ENCODE data around the gene FSD1. TPM values are rescaled to one million over a fixed set of nuclear protein-coding genes. Genes with fewer than 3 reads are reported as not detected.

Gene FSD1
- total and polyA plus RNA-seq, 9 of the 15 experiments (the other 6 are each of a cell fraction or from before 2014, with no cell fraction given): 0.11 to 1.9 (median 0.94) TPM; not detected in 1

- TF ChIP-seq E2F8 (IDR thresholded peaks at IDR 0.05; ENCODE audit: low read depth, partially characterized antibody) (no peak), RHOXF2B (CRISPR knock-in tag; conservative IDR thresholded peaks at IDR 0.05) (no peak), NRF1 (conservative IDR thresholded peaks at IDR 0.05 in 1 of 2, IDR thresholded peaks at IDR 0.05 in 1 of 2) (peak; percentile 36 to 37; a peak in 2 of 4 replicates)
Observed at GRCh38 chr19:4373013-4373367, 68.6 kb downstream of the FSD1 start (continued).

Other genes with a start within 250 kb of the FSD1 start
Only the 7 nearest of the 18 such genes appear.
- not detected in 2 replicates for gene EBI3, start 75.1 kb upstream of the FSD1 start, total RNA-seq (2014; rRNA removed)
- not detected in 2 replicates for gene EBI3, start 75.1 kb upstream of the FSD1 start, total RNA-seq (2014; rRNA removed; fragmentation: Illumina TruSeq; extraction: Trizol)
- not detected in 2 replicates for gene EBI3, start 75.1 kb upstream of the FSD1 start, total RNA-seq (2015; rRNA removed; fragmentation: Illumina TruSeq; extraction: Trizol)
- gene EBI3, start 75.1 kb upstream of the FSD1 start, total RNA-seq (2021): 0.22 TPM in 1 of 2 replicates, not detected in the other
- 0.12 and 0.35 TPM in 2 replicates for gene EBI3, start 75.1 kb upstream of the FSD1 start, polyA plus RNA-seq (2011; rRNA removed)
- 0.30 TPM in 1 of 2 replicates, not detected in the other for gene EBI3, start 75.1 kb upstream of the FSD1 start, polyA plus RNA-seq (2014; fragmentation: Illumina TruSeq; extraction: Trizol)
- gene EBI3, start 75.1 kb upstream of the FSD1 start, polyA plus RNA-seq (2014; fragmentation: Nextera tagmentation; extraction: Ambion mirVana): not detected
- 0.08 and 0.40 TPM in 2 replicates for gene EBI3, start 75.1 kb upstream of the FSD1 start, polyA plus RNA-seq (2014; rRNA removed)
- gene YJU2, start 57.5 kb upstream of the FSD1 start, total RNA-seq (2014; rRNA removed): 34.9 and 46.0 TPM in 2 replicates
- gene YJU2, start 57.5 kb upstream of the FSD1 start, total RNA-seq (2014; rRNA removed; fragmentation: Illumina TruSeq; extraction: Trizol): 11.7 and 12.1 TPM in 2 replicates
- 22.4 and 23.5 TPM in 2 replicates for gene YJU2, start 57.5 kb upstream of the FSD1 start, total RNA-seq (2015; rRNA removed; fragmentation: Illumina TruSeq; extraction: Trizol)
- gene YJU2, start 57.5 kb upstream of the FSD1 start, total RNA-seq (2021): 26.5 and 28.6 TPM in 2 replicates
- 12.6 and 15.4 TPM in 2 replicates for gene YJU2, start 57.5 kb upstream of the FSD1 start, polyA plus RNA-seq (2011; rRNA removed)
- gene YJU2, start 57.5 kb upstream of the FSD1 start, polyA plus RNA-seq (2014; fragmentation: Illumina TruSeq; extraction: Trizol): 19.3 and 27.8 TPM in 2 replicates
- gene YJU2, start 57.5 kb upstream of the FSD1 start, polyA plus RNA-seq (2014; fragmentation: Nextera tagmentation; extraction: Ambion mirVana): 1 to 10 TPM in 1 of 2 experiments, under 1 TPM in 1; 0.41 to 1.4 TPM
- gene YJU2, start 57.5 kb upstream of the FSD1 start, polyA plus RNA-seq (2014; rRNA removed): 33.0 and 34.6 TPM in 2 replicates
- 0.33 TPM in 1 of 2 replicates, not detected in the other for gene SHD, start 25.3 kb upstream of the FSD1 start, total RNA-seq (2014; rRNA removed)
- not detected in 2 replicates for gene SHD, start 25.3 kb upstream of the FSD1 start, total RNA-seq (2014; rRNA removed; fragmentation: Illumina TruSeq; extraction: Trizol)
- gene SHD, start 25.3 kb upstream of the FSD1 start, total RNA-seq (2015; rRNA removed; fragmentation: Illumina TruSeq; extraction: Trizol): 0.15 TPM in 1 of 2 replicates, not detected in the other
- gene SHD, start 25.3 kb upstream of the FSD1 start, total RNA-seq (2021): 0.38 and 0.62 TPM in 2 replicates
- 0.22 TPM in 1 of 2 replicates, not detected in the other for gene SHD, start 25.3 kb upstream of the FSD1 start, polyA plus RNA-seq (2011; rRNA removed)
- 0.42 TPM in 1 of 2 replicates, not detected in the other for gene SHD, start 25.3 kb upstream of the FSD1 start, polyA plus RNA-seq (2014; fragmentation: Illumina TruSeq; extraction: Trizol)
- under 1 TPM; 0.13 to 0.18 TPM for gene SHD, start 25.3 kb upstream of the FSD1 start, polyA plus RNA-seq (2014; fragmentation: Nextera tagmentation; extraction: Ambion mirVana)
- gene SHD, start 25.3 kb upstream of the FSD1 start, polyA plus RNA-seq (2014; rRNA removed): 0.05 and 0.13 TPM in 2 replicates
- not detected in 2 replicates for gene TMIGD2, start 2.2 kb upstream of the FSD1 start, total RNA-seq (2014; rRNA removed)
- not detected in 2 replicates for gene TMIGD2, start 2.2 kb upstream of the FSD1 start, total RNA-seq (2014; rRNA removed; fragmentation: Illumina TruSeq; extraction: Trizol)
- gene TMIGD2, start 2.2 kb upstream of the FSD1 start, total RNA-seq (2015; rRNA removed; fragmentation: Illumina TruSeq; extraction: Trizol): not detected in 2 replicates
- not detected in 2 replicates for gene TMIGD2, start 2.2 kb upstream of the FSD1 start, total RNA-seq (2021)
- gene TMIGD2, start 2.2 kb upstream of the FSD1 start, polyA plus RNA-seq (2011; rRNA removed): not detected in 2 replicates
- gene TMIGD2, start 2.2 kb upstream of the FSD1 start, polyA plus RNA-seq (2014; fragmentation: Illumina TruSeq; extraction: Trizol): not detected in 2 replicates
- gene TMIGD2, start 2.2 kb upstream of the FSD1 start, polyA plus RNA-seq (2014; fragmentation: Nextera tagmentation; extraction: Ambion mirVana): not detected
- gene TMIGD2, start 2.2 kb upstream of the FSD1 start, polyA plus RNA-seq (2014; rRNA removed): not detected in 2 replicates
- gene STAP2, start 34.2 kb downstream of the FSD1 start, total RNA-seq (2014; rRNA removed): 4.3 and 7.8 TPM in 2 replicates
- gene STAP2, start 34.2 kb downstream of the FSD1 start, total RNA-seq (2014; rRNA removed; fragmentation: Illumina TruSeq; extraction: Trizol): 2.3 and 3.9 TPM in 2 replicates
- gene STAP2, start 34.2 kb downstream of the FSD1 start, total RNA-seq (2015; rRNA removed; fragmentation: Illumina TruSeq; extraction: Trizol): 3.5 and 4.5 TPM in 2 replicates
- 5.7 and 8.2 TPM in 2 replicates for gene STAP2, start 34.2 kb downstream of the FSD1 start, total RNA-seq (2021)
- gene STAP2, start 34.2 kb downstream of the FSD1 start, polyA plus RNA-seq (2011; rRNA removed): 4.3 and 4.7 TPM in 2 replicates
- gene STAP2, start 34.2 kb downstream of the FSD1 start, polyA plus RNA-seq (2014; fragmentation: Illumina TruSeq; extraction: Trizol): 5.3 and 5.4 TPM in 2 replicates
- 1 to 10 TPM; 1.2 to 3.6 TPM for gene STAP2, start 34.2 kb downstream of the FSD1 start, polyA plus RNA-seq (2014; fragmentation: Nextera tagmentation; extraction: Ambion mirVana)
- gene STAP2, start 34.2 kb downstream of the FSD1 start, polyA plus RNA-seq (2014; rRNA removed): 5.8 and 9.8 TPM in 2 replicates
- 3.6 and 5.7 TPM in 2 replicates for gene MPND, start 39.0 kb downstream of the FSD1 start, total RNA-seq (2014; rRNA removed)
- gene MPND, start 39.0 kb downstream of the FSD1 start, total RNA-seq (2014; rRNA removed; fragmentation: Illumina TruSeq; extraction: Trizol): 1.5 and 1.9 TPM in 2 replicates
- 7.8 and 8.0 TPM in 2 replicates for gene MPND, start 39.0 kb downstream of the FSD1 start, total RNA-seq (2015; rRNA removed; fragmentation: Illumina TruSeq; extraction: Trizol)
- 14.0 and 16.2 TPM in 2 replicates for gene MPND, start 39.0 kb downstream of the FSD1 start, total RNA-seq (2021)
- 3.9 and 4.3 TPM in 2 replicates for gene MPND, start 39.0 kb downstream of the FSD1 start, polyA plus RNA-seq (2011; rRNA removed)
- gene MPND, start 39.0 kb downstream of the FSD1 start, polyA plus RNA-seq (2014; fragmentation: Illumina TruSeq; extraction: Trizol): 5.5 and 7.6 TPM in 2 replicates
- gene MPND, start 39.0 kb downstream of the FSD1 start, polyA plus RNA-seq (2014; fragmentation: Nextera tagmentation; extraction: Ambion mirVana): 1 to 10 TPM in 1 of 2 experiments, under 1 TPM in 1; 0.25 to 1.3 TPM
- 5.7 and 9.4 TPM in 2 replicates for gene MPND, start 39.0 kb downstream of the FSD1 start, polyA plus RNA-seq (2014; rRNA removed)
- 48.0 and 60.1 TPM in 2 replicates for gene SH3GL1, start 95.9 kb downstream of the FSD1 start, total RNA-seq (2014; rRNA removed)
- gene SH3GL1, start 95.9 kb downstream of the FSD1 start, total RNA-seq (2014; rRNA removed; fragmentation: Illumina TruSeq; extraction: Trizol): 6.1 and 9.4 TPM in 2 replicates
- gene SH3GL1, start 95.9 kb downstream of the FSD1 start, total RNA-seq (2015; rRNA removed; fragmentation: Illumina TruSeq; extraction: Trizol): 28.6 and 29.1 TPM in 2 replicates
- 72.0 and 75.3 TPM in 2 replicates for gene SH3GL1, start 95.9 kb downstream of the FSD1 start, total RNA-seq (2021)
- 25.7 and 44.0 TPM in 2 replicates for gene SH3GL1, start 95.9 kb downstream of the FSD1 start, polyA plus RNA-seq (2011; rRNA removed)
- gene SH3GL1, start 95.9 kb downstream of the FSD1 start, polyA plus RNA-seq (2014; fragmentation: Illumina TruSeq; extraction: Trizol): 25.5 and 57.0 TPM in 2 replicates
- gene SH3GL1, start 95.9 kb downstream of the FSD1 start, polyA plus RNA-seq (2014; fragmentation: Nextera tagmentation; extraction: Ambion mirVana): 1 to 10 TPM; 1.7 to 2.1 TPM
- 58.5 and 64.7 TPM in 2 replicates for gene SH3GL1, start 95.9 kb downstream of the FSD1 start, polyA plus RNA-seq (2014; rRNA removed)